Cardiac muscle cell (in vitro differentiated cells and primary cell): ENCODE measurements around the gene TPD52L2. TPM values are rescaled to one million over a fixed set of nuclear protein-coding genes. Genes with fewer than 3 reads are reported as not detected.
"Not testable (repeated sequence)": the region's sequence is repeated elsewhere in the genome, so short reads cannot be mapped to it uniquely, and the experiment has no call there.

ENCODE experiments used
- DNase-seq, 2 donors: peaks; one replicate each; pipeline versions ENCODE4 v3.0.0 to v3.0.0-alpha.2; 2010 to 2017; ENCODE audit warnings: low read depth in 1 of 2, low spot score in 1 of 2
- H3K27ac ChIP-seq: fragments of 200-600 bp; sonication (generic); 2 replicates; pipeline ENCODE4 v1.5.1; 2016
- H3K27me3 ChIP-seq: fragments of 200-600 bp; sonication (generic); 2 replicates; pipeline ENCODE4 v1.6.0; 2016; ENCODE audit warnings: control low read depth
- H3K36me3 ChIP-seq: fragments of 200-600 bp; sonication (generic); 2 replicates; pipeline ENCODE4 v1.5.1; 2016; ENCODE audit warnings: control low read depth
- H3K4me1 ChIP-seq: fragments of 200-600 bp; sonication (generic); 2 replicates; pipeline ENCODE4 v1.8.1; 2017; ENCODE audit warnings: low read depth, mild to moderate bottlenecking, mixed run types
- H3K4me3 ChIP-seq: fragments of 200-600 bp; sonication (generic); 2 replicates; pipeline ENCODE4 v1.5.1; 2016; ENCODE audit warnings: mild to moderate bottlenecking
- H3K9me3 ChIP-seq: fragments of 200-600 bp; sonication (generic); 2 replicates; pipeline ENCODE4 v1.5.1; 2017; ENCODE audit warnings: low read depth, mild to moderate bottlenecking, control low read depth
- polyA plus RNA-seq: library from polyadenylated mRNA; unstranded; fragments of >200 nt; fragmentation: Nextera tagmentation; extraction: Ambion mirVana; gene quantifications from 2 replicates; pipeline ENCODE4 v1.2.1, GENCODE V29; 2016
- total RNA-seq: library from RNA; depleted of rRNA; stranded (reverse); fragments of >200 nt; gene quantifications from 2 replicates; pipeline ENCODE4 v1.2.3, GENCODE V29; 2016
- TF ChIP-seq, protein P1 (sequence below): IDR thresholded peaks from 2 replicates; pipeline ENCODE4 v1.5.1; 2012; ENCODE audit warnings: low read depth, mild to moderate bottlenecking, low read length

TPD52L2 gene
- total and polyA plus RNA-seq, 2 experiments from 2014 or later = 103 to 114 TPM

DNA sequence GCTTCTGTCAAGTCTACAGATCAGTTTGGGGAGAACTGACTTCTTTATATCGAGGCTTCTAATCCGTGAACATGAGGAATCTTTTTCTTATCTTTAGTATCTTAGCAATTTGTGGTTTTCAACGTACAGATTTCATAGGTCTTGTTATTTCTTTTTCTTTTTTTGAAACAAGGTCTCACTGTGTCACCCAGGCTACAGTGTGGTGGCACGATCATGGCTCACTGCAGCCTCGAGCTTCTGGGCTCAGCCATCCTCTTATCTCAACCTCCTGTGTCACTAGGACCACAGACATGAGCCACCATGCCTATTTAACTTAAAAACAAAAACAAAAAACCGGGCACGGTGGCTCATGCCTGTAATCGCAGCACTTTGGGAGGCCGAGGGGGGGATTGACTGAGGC, 59.2 kb downstream of the TPD52L2 start:
- Histone ChIP-seq H3K9me3 (no peaks in the 10 kb centered on the region), H3K4me1 (no peaks in the 10 kb centered on the region), H3K27ac (no peak overlapping the region), H3K27me3 (no peaks in the 10 kb centered on the region), H3K36me3 (peaks cover 8% of the 10 kb centered on the region), H3K4me3 (no peak overlapping the region)
- DNase-seq = no peak
- TF ChIP-seq, protein P1, sequence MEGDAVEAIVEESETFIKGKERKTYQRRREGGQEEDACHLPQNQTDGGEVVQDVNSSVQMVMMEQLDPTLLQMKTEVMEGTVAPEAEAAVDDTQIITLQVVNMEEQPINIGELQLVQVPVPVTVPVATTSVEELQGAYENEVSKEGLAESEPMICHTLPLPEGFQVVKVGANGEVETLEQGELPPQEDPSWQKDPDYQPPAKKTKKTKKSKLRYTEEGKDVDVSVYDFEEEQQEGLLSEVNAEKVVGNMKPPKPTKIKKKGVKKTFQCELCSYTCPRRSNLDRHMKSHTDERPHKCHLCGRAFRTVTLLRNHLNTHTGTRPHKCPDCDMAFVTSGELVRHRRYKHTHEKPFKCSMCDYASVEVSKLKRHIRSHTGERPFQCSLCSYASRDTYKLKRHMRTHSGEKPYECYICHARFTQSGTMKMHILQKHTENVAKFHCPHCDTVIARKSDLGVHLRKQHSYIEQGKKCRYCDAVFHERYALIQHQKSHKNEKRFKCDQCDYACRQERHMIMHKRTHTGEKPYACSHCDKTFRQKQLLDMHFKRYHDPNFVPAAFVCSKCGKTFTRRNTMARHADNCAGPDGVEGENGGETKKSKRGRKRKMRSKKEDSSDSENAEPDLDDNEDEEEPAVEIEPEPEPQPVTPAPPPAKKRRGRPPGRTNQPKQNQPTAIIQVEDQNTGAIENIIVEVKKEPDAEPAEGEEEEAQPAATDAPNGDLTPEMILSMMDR = no peak

DNA sequence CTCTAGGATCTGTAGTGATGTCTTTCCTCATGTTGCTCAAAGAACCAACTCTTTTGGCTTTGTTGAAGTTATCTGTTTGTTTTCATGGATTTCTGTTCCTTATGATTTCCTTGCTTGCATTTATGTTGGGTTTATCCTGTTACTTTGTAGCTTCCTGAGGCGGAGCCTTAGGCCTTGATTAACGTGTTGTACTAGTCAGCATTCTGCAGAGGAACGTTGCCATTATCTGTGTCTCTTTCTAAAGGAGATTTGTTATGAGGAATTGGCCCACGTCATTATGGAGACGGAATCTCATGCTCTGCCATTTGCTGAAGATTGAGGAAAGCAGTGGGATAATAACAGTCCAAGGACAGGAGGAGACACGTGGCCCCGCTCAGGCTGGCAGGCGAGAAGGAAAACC, 61.2 kb downstream of the TPD52L2 start:
- H3K27me3 ChIP-seq = no peaks in the 10 kb centered on the region
- no peaks in the 10 kb centered on the region for H3K9me3 ChIP-seq
- no peak overlapping the region for H3K27ac ChIP-seq
- no peak for DNase-seq
- no peaks in the 10 kb centered on the region for H3K4me1 ChIP-seq
- H3K4me3 ChIP-seq = no peak overlapping the region
- H3K36me3 ChIP-seq = peaks cover 23% of the 10 kb centered on the region
- TF ChIP-seq, protein P1 = no peak

DNA sequence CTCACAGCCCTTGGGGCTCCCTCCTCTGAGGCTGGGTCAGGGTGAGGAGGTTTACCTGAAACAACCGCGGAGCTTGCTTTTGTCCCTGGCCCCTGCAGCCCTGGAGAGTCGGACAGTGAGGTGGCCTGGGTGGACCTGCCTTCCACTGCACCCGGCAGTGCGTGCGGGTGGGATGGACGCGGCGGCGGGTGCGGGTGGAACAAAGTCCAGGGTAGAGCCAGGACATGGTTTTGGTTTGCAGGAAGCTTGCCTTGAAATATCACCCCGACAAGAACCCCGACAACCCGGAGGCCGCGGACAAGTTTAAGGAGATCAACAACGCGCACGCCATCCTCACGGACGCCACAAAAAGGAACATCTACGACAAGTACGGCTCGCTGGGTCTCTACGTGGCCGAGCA, 64.0 kb downstream of the TPD52L2 start:
- TF ChIP-seq, protein P1 = no peak
- Histone ChIP-seq H3K4me3 (no peak overlapping the region), H3K9me3 (no peaks in the 10 kb centered on the region), H3K4me1 (no peaks in the 10 kb centered on the region), H3K36me3 (peaks cover 28% of the 10 kb centered on the region), H3K27me3 (no peaks in the 10 kb centered on the region), H3K27ac (no peak overlapping the region)
- no peak for DNase-seq

DNA sequence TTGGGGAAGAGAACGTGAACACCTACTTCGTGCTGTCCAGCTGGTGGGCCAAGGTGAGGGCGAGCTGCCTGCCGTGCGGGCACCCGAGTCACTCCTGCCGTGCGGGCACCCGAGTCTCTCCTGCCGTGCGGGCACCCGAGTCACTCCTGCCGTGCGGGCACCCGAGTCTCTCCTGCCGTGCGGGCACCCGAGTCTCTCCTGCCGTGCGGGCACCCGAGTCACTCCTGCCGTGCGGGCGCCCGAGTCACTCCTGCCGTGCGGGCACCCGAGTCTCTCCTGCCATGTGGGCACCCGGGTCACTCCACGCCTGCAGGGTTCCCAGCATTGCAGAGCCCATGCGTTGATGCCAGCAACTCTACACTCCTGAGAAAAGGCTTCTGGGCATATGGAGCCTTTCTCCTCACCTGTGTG, 64.4 kb downstream of the TPD52L2 start:
- H3K9me3 ChIP-seq, DNase-seq, H3K4me1 ChIP-seq, H3K27me3 ChIP-seq, H3K4me3 ChIP-seq, H3K27ac ChIP-seq: not testable (repeated sequence)
- H3K36me3 ChIP-seq = peaks cover 28% of the 10 kb centered on the region

DNA sequence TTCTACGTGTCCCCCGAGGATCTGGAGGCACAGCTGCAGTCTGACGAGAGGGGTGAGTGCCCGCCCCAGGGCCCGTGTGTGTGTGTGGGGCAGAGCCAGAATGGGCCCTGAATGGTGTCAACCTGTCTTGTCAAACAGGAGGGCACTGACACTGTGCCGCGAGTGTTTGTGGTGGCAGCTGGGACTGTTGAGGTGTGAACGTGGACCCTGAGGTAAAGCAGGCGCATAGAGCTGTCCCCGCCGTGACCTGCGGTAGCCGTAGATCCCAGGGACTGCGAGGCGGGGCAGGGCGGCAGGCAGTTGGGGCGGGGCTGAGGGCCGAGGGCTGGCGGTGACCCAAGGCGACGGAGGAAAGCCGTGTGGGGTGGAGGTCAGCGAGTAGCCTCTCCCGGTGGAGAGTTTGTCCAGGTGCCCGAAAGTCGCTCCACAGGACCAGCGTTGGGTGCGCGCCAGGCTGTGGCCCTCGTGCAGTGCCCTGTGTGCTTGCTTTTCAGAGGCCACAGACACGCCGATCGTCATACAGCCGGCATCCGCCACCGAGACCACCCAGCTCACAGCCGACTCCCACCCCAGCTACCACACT, 66.0 kb downstream of the TPD52L2 start:
- TF ChIP-seq, protein P1 = no peak
- DNase-seq = no peak
- no peak overlapping the region for H3K4me3 ChIP-seq
- H3K27ac ChIP-seq = no peak overlapping the region
- no peaks in the 10 kb centered on the region for H3K9me3 ChIP-seq
- no peaks in the 10 kb centered on the region for H3K4me1 ChIP-seq
- peaks cover 32% of the 10 kb centered on the region for H3K36me3 ChIP-seq
- H3K27me3 ChIP-seq = no peaks in the 10 kb centered on the region

DNA sequence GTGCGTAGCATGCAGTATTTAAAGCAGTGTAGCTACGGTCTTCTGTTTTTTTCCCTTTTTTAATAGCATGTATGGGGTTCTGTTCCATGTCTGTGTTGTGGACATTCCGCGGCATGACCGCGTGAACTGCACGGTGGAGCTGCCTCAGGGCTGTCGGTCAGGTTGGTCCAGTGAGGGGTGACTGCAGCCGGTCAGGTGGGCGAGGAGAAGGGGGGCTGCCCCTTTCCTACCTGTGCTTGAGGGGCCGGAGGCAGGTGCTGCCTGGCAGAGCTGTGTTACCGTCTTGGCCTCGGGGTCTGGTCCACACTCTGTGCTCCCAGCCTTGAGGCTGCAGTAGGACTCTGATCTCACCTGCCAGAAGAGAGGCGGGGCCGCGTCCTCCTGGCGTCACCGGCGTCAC, 66.7 kb downstream of the TPD52L2 start:
- no peak for DNase-seq
- Histone ChIP-seq H3K9me3 (no peaks in the 10 kb centered on the region), H3K4me3 (no peak overlapping the region), H3K27me3 (no peaks in the 10 kb centered on the region), H3K36me3 (peaks cover 30% of the 10 kb centered on the region), H3K27ac (no peak overlapping the region), H3K4me1 (no peaks in the 10 kb centered on the region)
- TF ChIP-seq, protein P1 = no peak
